NCI-H2029 (cell line): ENCODE measurements around the gene MUC5AC.

Experiments
- DNase-seq: peaks from one replicate; lab custom pipeline; 2025; lab: John Stamatoyannopoulos, UW

MUC5AC gene

DNA sequence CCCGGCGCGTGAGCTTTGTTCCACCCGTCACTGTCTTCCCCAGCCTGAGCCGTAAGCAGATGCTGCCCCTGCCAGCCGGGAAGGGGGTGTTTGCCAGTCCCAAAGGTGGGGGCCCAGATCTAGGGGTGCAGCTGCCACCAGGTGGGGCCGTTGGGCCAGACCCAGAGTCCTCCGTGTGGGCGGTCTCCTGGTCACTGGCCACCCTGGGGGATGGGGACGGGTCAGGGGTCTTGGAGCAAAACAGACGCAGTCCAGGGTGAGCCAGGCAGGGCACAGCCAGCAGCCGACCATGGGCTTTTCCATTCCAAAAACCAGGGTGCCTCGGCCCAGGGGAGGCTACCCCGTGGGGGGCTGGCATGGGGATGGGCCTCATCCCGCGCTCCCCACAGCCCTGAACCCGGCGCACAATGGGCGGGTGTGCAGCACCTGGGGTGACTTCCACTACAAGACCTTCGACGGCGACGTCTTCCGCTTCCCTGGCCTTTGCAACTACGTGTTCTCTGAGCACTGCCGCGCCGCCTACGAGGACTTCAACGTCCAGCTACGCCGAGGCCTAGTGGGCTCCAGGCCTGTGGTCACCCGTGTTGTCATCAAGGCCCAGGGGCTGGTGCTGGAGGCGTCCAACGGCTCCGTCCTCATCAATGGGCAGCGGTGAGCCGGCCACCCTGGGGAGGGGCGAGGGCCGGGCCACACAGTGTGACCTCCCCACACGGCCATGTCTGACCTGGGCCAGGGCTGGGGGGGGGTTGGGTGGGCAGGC is 68.7 kb downstream of the MUC5AC start:
- no peak for DNase-seq

DNA sequence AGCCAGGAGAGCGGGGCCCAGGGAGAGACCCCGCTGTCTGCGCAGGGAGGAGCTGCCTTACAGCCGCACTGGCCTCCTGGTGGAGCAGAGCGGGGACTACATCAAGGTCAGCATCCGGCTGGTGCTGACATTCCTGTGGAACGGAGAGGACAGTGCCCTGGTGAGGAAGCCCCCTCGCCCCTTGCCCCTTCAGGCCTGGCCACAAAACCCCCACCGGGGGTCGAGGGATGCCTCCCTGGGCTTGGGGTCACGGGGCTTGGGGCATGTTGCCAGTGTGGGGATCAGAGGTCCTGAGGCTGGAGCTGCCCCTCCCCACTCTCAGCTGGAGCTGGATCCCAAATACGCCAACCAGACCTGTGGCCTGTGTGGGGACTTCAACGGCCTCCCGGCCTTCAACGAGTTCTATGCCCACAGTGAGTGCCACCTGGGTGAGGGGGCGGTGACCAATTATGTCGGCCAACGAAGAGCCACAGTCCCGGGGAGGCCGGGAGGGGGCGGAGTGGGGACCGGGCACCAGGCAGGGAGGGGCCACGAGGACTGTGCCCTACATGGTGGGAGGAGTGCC is 69.3 kb downstream of the MUC5AC start:
- no peak for DNase-seq

DNA sequence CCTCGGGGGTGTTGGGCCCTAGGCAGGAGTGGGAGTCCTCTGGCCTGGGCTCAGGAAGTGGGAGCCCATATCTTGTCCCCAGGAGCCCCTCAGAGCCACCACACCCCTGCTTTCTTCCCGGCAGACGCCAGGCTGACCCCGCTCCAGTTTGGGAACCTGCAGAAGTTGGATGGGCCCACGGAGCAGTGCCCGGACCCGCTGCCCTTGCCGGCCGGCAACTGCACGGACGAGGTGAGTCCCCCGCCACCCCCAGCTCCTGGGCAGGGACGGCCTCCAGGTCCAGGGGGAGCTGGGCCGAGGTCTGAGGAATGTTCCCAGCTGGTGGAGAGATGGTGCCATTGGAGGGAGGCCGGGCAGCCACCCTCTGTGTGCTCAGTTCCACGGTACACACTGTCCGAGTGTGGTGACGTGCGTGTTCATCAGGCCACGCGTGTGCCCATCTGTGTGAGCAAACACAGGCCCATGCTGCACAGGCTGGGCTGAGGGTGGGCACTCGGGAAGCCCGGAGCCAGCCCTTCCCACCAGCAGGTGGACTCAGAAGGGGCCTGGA is 69.9 kb downstream of the MUC5AC start:
- DNase-seq: no peak

GRCh38 chr11:1228101-1228821 is 70.5 kb downstream of the MUC5AC start:
- DNase-seq: no peak

- no peak for DNase-seq
These were observed 71.2 kb downstream of the MUC5AC start for GRCh38 chr11:1228921-1229451.

DNA sequence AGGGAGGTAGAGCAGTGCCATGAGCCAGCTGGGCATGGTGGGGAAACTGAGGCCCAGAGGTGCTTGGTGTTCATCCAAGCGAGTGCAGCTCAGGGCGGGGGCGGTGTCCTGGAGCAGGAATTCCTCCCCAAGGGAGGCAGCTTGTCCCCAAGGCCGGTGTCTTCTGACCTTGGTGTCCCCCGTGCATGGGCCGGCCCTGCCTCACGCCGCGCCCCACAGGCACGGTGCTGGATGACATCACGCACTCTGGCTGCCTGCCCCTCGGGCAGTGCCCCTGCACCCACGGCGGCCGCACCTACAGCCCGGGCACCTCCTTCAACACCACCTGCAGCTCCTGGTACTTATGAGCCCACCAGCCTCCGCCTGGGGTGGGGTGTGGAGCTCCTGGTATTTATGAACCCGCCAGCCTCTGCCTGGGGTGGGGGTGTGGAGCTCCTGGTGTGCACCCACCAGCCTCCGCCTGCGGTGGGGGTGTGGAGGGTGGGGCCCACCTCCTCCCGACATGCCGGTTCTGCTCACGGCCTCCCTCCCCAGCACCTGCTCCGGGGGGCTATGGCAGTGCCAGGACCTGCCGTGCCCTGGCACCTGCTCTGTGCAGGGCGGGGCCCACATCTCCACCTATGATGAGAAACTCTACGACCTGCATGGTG is 71.8 kb downstream of the MUC5AC start:
- DNase-seq: no peak

GRCh38 chr11:1230121-1230455 is 72.3 kb downstream of the MUC5AC start:
- DNase-seq: no peak

DNA sequence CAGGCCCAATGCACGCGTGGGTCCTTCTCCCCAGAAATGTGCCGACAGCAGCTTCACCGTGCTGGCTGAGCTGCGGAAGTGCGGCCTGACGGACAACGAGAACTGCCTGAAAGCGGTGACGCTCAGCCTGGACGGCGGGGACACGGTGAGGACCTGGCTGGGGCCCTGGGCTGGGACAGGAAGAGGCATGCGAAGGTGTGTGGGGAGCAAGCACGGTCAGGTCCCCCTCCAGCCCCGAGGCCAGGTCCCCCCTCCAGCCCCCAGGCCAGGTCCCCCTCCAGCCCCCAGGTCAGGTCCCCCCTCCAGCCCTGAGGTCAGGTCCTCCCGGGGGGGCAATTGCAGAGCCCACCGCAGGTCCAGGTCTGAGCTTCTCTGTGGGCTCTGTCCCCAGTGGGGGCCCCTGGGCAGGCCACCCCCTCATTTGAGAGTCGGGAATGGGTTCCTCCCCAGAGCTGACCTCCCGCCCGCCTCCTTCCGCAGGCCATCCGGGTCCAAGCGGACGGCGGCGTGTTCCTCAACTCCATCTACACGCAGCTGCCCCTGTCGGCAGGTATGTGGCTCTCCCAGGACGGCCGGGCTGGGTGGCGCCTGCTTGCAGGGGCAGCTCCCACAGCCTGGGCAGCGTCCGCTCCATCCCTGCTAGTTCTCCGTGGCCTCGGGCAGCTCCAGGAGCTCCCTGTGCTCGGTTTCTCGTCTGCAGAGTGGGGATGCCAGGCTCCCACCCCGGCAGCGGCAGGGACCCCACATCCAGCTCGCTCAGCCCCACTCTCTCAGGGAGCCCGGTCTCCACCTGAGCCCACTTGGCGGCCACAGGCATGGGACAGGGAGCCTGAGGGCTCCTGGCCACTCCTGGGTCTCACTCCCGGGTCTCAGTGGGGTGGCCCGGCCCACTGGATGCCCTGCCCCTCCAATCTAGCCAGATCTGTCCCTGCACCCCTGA is 73.0 kb downstream of the MUC5AC start:
- DNase-seq: no peak

DNA sequence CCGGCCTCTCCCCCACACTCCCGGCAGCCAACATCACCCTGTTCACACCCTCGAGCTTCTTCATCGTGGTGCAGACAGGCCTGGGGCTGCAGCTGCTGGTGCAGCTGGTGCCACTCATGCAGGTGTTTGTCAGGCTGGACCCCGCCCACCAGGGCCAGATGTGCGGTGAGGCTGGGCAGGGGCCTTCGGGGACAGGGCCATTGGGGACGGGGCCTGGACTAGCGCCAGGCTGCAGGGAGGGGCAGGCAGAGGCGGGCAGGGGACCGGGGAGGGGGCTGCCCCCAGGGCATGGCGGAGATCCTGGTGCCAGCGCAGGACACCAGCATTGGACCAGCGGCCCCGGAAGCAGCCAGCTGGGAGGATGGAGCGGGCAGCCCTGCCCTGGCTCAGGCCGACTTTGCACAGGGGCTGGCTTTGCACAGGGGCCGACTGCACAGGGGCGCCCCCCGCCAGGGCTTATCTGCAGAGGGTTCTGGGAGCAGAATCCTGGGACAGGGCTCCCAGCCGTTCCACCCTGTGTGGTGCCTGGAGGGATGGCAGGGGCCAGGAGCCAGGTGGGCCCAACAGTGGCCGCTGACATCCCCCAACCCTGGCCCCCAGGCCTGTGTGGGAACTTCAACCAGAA is 73.8 kb downstream of the MUC5AC start:
- DNase-seq: no peak

- no peak for DNase-seq
These were observed 74.5 kb downstream of the MUC5AC start for GRCh38 chr11:1232021-1232882.

- DNase-seq: peak; percentile 30
These were observed 75.1 kb downstream of the MUC5AC start for GRCh38 chr11:1232883-1233321.

GRCh38 chr11:1233351-1234053 is 75.7 kb downstream of the MUC5AC start:
- peak; percentile 30 for DNase-seq

- no peak for DNase-seq
These were observed 76.4 kb downstream of the MUC5AC start for GRCh38 chr11:1234054-1234720.

GRCh38 chr11:1234771-1235305 is 77.1 kb downstream of the MUC5AC start:
- DNase-seq: no peak

- no peak for DNase-seq
These were observed 77.7 kb downstream of the MUC5AC start for GRCh38 chr11:1235306-1235900.

DNA sequence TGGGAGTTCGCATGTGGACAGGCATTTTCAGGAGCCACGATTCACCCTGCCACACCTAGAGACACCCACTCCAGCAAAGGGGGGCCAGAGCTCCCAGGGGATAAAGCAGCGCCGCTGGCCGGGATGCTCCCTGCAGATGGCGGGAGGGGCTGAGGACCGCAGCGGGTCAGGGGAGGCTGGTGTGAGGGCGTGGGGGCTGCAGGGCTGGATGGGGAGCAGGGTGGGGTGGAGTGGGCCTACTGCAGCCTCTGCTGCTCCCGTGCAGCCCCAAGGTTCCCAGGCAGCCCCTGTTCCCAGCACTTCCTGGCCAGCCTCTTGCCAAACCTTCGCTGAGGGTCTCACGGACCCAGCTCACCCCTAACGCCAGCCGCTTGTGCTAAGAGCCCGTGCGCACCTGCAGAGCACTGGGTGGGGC is 78.2 kb downstream of the MUC5AC start:
- DNase-seq: no peak

DNA sequence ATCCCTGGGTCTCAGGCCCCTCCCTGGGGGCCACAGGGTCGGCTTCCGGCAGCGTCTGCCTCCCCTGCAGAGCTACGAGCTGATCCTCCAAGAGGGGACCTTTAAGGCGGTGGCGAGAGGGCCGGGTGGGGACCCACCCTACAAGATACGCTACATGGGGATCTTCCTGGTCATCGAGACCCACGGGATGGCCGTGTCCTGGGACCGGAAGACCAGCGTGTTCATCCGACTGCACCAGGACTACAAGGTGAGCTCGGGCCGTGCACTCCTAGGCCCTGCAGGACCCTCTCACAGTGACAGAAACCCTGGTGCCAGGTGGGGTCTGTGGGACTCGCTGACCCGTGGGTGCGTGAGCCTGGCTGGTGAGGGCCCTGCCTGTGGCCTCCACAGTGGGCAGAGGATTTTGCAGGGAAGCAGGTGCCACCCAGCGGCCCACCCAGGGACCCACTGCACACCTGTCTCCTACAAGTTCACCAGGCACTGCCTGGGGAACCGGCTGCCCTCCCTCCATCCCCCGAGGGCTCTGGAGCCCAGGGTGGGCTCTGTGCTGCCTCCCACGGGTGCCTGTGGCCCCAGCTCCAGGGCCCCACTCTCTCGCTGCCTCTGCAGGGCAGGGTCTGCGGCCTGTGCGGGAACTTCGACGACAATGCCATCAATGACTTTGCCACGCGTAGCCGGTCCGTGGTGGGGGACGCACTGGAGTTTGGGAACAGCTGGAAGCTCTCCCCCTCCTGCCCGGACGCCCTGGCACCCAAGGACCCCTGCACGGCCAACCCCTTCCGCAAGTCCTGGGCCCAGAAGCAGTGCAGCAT is 78.8 kb downstream of the MUC5AC start:
- DNase-seq: no peak
